Suprapubic skin (tissue), 3 donors: ENCODE results near the gene NPAS1.

Experiments used
- CTCF ChIP-seq, 2 donors: fragments of 200-600 bp in 1 of 2; fragments of 450-650 bp in 1 of 2; sonication (generic) in 1 of 2; IDR thresholded peaks; one replicate each; pipeline ENCODE4 v1.5.1; 2016 to 2019; ENCODE audit warnings: antibody characterized with exemption in 2 of 2, mild to moderate bottlenecking in 1 of 2, moderate library complexity in 1 of 2
- POLR2A ChIP-seq, 2 donors: fragments of 450-650 bp; IDR thresholded peaks; one replicate each; pipeline ENCODE4 v1.6.1; 2017; ENCODE audit warnings: antibody characterized with exemption in 2 of 2, mild to moderate bottlenecking in 2 of 2, moderate library complexity in 2 of 2

GRCh38 chr19:47056411-47056810 lies 36.8 kb downstream of the NPAS1 start:
- no peak for TF ChIP-seq CTCF (IDR thresholded peaks at IDR 0.05)
- TF ChIP-seq POLR2A (IDR thresholded peaks at IDR 0.05), result no peak
